Pons (tissue), 1 donor: Measurements from ENCODE around the gene PRSS8.
"Not testable (repeated sequence)": the region's sequence is repeated elsewhere in the genome, so short reads cannot be mapped to it uniquely, and the experiment has no call there.

Source experiments
- DNase-seq: peaks from one replicate; pipeline ENCODE4 v3.0.0-alpha.2; 2016; ENCODE audit warnings: low spot score

Gene PRSS8

DNA sequence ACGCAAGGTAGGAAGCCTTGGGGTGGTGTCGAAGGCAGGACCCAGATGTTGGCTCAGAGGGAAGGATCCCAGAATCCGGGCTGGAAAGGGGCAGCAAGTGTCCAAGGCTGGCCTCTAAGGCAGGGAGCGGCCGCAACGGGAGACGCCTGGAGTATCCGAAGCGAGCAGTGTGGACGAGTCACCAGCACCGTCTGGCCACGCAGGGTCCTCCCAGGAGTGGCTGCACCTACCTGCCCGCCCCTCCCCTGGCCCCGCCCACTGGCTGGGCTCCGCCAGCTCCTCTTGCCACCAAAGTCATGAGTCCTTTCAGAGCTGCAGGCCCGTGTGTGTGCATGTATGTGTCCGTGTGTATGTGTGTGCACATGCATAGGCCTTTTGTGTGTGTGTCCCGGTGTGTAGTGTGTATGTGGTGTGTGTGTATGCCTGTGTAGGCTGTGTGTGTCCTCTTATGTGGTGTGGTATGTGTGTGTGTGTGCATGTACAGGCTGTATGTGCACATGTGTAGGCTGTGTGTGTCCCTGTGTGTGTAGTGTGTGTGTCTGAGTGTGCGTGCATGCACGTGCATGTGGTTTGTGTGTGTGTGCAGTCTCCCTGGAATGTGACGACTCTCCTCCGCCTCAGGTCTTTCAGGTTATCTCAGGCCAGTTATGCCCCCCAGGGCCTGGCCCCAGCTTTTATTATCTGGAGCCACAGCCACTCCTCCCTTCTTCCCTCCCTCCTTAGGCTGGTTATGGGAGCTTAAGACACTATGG lies at the start of gene PRSS8:
PRSS8 (minus strand) TSS at position 193 of the 752 bp plus-strand sequence. CDS start 229 bp downstream, outside the sequence.
- DNase-seq: no peak

DNA sequence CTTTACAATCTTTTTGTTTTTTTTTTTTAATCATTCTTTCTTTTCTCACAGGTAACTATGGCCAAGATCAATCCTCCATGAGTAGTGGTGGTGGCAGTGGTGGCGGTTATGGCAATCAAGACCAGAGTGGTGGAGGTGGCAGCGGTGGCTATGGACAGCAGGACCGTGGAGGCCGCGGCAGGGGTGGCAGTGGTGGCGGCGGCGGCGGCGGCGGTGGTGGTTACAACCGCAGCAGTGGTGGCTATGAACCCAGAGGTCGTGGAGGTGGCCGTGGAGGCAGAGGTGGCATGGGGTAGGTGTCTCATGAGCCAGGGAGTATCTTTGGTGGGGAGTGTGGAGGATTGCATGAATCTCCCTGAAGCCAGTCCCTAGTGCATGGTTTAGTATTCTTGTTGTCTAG lies 49.4 kb upstream of the PRSS8 start:
- no peak for DNase-seq

DNA sequence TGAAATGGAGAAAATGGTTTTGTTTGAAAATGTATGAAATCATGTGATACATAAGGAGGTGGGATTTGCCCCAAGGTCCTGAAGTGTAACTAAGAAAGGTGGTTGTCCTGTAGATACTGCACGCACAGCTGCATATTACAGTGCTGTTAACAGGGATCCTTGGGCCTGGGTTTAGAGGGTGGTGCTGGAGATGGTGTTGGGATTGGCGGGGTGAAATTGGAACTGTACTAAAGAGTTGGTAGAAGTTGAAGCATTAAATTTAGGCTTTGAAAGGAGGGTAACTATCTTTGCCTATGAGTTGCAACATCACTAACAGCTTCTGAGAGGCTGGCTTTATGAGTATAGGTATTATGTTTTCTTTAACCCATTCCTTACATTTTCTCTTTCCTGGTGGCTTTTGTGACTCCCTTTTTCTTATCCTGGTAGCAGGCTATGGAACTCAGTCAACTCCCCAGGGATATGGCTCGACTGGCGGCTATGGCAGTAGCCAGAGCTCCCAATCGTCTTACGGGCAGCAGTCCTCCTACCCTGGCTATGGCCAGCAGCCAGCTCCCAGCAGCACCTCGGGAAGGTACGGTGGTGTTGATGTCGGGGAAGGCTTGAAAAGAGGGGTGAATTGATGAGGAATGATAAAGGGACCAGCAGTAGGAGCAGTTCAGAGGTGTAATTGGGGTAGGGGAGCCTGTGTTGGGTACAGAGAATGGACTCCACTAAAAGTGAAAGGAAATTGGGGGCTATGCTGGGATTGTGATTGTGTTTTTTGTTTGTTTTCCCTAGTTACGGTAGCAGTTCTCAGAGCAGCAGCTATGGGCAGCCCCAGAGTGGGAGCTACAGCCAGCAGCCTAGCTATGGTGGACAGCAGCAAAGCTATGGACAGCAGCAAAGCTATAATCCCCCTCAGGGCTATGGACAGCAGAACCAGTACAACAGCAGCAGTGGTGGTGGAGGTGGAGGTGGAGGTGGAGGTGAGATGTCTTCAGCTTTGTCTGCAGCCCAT lies 48.2 kb upstream of the PRSS8 start:
- no peak for DNase-seq

DNA sequence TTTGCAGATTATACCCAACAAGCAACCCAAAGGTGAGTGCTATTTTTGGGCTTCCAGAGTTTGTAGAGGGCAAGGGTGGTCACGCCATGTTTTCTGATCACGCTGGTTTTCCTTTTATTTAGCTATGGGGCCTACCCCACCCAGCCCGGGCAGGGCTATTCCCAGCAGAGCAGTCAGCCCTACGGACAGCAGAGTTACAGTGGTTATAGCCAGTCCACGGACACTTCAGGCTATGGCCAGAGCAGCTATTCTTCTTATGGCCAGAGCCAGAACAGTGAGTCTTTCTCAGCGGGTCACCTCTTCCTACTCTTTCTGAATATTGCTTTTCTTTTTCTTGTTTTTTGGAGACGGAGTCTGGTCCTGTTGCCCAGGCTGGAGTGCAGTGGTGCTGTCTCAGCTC lies 46.9 kb upstream of the PRSS8 start:
- no peak for DNase-seq

DNA sequence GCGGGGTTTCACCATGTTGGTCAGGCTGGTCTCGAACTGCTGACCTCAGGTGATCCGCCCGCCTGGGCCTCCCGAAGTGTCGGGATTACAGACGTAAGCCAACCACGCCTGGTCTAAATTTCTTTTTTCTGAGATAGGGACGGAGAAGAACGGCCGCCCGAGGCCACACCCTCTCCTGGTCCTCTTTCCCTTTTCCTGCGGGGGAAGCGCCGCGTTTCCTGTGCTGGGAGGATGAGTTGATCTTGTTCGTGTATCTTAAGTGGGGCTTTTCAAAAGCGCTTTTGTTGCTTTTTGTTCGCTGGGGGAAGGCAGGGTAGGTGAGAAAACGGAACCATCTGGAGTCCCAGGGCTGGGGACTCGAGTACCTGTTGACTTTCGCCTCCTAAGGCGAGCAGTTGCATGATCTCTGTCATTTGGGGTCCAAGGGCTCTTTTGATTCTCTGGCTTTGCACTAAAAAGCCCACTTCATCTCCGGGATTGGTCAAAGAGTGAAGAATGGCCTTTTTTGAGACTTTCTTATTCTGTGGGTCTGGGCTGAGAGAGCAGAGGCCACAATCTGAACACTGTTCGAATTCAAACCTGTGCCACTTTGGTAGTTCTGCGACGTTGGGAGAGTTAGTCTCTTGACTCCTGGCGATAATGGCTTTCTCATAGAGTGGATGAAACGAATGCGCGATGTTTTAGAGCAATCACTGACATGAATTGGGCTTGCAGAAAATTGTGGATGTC lies 45.7 kb upstream of the PRSS8 start:
- peak; percentile 20 for DNase-seq

DNA sequence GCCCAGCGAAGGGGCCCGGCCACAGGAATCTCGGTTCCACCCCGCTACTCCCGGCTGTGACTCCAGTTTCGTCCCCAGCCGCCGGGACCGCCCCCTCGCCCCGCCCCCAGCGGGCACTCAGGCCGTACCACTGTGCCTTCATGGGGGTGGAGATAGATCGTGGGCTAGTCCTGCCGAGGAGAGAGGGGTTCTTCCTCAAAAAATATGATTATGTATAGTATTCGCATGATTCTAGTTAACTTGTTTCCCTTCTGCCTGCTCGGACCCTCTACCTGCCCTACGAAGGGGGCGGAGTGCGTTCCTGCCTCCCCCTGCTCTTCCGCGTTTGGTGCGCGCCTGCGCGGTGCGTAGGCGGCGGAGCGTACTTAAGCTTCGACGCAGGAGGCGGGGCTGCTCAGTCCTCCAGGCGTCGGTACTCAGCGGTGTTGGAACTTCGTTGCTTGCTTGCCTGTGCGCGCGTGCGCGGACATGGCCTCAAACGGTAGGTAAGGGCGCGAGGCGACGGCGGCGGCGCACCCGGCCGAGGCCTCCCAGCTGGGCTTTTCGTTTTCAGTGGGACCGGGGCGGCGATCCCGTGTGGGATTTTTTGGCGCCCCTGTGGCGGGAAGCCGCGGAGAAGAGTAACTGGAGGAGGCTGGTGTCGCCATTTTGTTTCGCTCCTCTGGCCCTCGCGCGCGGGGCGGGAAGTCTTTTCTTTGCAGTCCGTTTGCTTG lies 44.4 kb upstream of the PRSS8 start, which contains the start of gene FUS:
FUS (plus strand) TSS at position 393 of the 713 bp plus-strand sequence; CDS start at position 469, 76 bp downstream.
- peak; percentile 92 for DNase-seq

DNA sequence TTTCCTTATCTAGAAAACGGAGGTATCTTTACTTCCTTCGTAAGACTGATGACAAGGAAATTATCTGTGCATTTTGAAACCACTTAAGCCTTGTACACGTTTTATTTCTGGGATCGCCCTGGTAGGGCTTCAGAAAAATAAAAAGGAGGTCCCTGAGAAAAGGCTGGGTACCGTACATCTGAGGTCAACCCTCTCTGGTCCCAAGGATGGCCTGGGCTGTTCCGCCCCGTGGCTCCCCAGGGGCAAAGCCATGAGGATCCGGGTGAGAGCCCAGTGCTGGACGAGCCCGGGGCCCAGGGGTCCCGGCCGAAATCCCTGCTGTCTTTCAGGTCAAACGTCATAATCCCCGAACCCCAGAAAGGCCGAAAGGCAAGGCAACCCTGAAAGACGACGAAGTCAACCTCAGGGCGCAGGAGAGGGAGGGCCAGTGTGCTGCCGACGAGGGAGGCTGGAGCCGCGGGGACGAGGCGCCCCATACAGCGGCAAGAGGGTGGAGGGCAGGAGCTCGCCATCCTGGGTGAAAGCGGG lies 43.8 kb upstream of the PRSS8 start:
- DNase-seq: no peak

DNA sequence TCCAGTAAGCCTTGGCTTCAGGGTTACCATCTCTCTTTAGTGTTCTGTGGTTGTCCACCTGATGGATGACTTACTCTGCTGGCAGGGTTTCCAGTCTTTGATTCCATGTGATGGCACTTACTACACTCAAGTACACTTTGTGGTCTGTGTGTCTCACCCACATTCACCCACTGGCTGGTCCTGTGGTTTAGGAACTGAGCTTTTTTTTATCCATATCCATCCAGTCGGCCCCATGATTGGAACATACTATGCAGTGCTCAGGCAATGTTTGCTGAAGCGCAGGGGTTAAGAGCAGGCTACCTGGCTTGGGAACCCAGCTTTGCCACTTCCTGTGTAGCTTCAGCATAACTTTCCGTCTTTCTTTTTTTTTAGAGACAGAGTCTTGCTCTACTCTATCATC lies 41.6 kb upstream of the PRSS8 start:
- DNase-seq: no peak

DNA sequence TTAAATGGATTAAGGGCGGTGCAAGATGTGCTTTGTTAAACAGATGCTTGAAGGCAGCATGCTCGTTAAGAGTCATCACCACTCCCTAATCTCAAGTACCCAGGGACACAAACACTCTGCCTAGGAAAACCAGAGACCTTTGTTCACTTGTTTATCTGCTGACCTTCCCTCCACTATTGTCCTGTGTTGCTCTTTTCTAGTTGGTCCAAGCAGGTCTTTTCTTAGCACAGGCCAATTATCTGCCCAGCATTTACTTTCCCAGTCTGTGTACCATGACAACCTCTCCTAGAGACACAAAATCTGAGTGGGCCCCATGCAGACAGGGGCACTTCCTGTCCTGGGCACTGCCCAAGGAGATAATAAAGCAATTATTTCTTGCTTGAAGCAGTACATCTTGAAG lies 34.5 kb upstream of the PRSS8 start:
- not testable (repeated sequence) for DNase-seq

DNA sequence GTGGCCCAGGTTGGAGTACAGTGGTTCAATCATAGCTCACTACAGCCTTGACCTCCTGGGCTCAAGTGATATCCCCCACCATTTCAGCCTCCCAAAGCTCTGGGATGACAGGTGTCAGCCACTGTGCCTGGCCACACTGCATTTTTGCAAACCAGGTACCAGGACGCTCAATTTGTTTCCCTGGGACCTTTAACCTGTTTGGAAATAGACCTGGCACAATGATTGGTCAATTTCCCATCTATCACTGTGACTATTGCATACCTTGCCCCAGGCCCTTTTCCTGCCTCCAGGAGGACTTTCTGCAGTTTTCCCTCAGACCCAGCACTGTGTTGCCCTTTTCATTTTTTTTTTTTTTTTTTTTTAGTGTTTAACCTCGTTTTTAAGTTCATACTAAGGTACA lies 33.3 kb upstream of the PRSS8 start:
- DNase-seq: no peak

DNA sequence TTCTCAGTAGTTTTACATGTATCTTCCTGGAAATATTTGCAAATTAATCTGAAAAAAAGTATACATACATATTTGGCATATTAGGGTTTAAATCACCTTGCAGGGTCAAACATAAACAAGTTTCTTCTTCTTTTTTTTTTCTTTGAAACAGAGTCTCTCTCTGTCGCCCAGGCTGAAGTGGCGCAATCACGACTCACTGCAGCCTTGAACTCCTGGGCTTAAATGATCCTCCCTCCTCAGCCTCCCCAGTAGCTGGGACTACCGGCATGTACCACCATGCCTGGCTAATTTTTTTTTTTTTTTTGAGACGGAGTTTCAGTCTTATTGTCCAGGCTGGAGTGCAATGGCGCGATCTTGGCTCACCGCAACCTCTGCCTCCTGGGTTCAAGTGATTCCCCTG lies 31.8 kb upstream of the PRSS8 start:
- no peak for DNase-seq

DNA sequence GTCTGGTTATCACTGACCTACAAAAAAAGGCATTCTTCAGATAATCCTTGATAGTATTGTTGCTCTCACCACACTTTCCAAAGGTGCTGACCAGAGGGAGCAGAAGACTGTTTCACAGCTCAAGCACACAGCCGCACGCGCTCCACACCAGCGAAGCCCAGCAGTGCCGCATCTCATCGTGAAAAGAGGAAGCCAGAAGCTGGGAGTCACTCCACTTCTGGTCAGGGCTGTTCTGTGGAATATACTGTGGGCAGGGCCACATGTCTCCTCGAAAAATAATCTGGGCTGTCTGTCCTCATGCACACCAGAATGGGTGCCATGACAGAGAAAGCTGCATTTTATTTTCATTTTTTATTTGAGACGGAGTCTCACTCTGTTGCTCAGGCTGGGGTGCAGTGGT lies 21.6 kb upstream of the PRSS8 start:
- DNase-seq: peak; percentile 26

DNA sequence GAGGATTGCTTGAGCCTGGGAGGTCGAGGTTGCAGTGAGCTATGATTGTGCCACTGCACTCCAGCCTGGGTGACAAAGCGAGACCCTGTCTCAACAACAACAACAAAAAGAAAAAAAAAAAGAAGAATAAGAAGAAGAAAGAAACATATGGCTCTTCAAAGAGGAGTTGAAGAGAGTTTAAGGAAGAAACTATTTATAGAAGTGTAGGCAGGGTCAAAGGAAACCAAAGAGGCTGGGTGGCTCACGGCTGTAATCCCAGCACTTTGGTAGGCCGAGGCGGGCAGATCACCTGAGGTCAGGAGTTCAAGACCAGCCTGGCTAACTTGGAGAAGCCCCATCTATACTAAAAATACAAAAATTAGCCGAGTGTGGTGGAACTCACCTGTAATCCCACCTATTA lies 15.4 kb upstream of the PRSS8 start:
- not testable (repeated sequence) for DNase-seq

DNA sequence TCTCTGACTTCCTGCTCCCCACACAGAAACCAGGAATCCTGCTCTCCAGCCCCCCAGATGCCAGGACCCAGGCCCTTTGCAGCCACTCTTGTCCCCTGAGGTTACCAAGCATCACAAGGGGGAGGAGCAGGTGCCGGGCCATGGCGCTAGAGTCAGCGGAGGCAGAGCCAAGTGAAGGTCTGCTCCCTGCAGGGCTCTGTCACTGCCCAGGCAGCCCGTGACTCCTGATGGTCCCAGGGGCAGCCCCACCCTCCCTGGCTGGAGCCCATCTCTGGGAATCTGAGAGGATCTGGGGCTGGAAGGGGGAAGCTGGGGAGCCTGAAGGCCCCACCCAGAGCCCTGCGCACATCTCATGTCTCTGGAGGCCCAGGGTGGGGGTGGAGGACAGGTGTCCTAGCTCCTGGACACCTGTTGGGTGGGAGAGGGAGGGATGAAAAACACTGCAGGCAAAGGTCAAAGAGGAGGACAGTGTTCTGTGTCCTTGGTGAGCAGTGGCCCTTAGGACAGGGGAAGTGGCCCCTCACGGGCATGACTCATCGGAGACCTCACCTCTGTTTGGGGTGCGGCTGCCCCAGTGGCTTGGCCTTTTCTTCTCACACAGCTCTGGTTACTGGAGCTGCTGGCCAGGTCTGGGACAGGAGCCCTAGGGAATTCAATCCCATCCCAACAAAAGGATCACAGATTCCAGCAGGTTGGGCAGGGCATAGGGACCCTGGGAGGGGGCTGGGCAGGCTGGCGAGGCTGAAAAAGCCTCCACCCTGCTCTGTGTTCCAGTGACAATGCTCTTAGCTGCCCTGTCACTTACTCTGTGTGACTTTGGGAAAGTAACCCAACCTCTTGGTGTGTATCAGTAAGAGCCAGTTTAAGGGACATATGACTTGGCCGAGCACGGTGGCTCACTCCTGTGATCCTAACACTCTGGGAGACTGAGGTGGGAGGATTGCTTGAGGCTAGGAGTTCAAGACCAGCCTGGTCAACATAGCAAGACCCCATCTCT lies 14.7 kb upstream of the PRSS8 start, which contains the start of gene PRSS36:
PRSS36 (minus strand) TSS at position 173 of the 997 bp plus-strand sequence; CDS start at position 142, 31 bp downstream.
- no peak for DNase-seq

DNA sequence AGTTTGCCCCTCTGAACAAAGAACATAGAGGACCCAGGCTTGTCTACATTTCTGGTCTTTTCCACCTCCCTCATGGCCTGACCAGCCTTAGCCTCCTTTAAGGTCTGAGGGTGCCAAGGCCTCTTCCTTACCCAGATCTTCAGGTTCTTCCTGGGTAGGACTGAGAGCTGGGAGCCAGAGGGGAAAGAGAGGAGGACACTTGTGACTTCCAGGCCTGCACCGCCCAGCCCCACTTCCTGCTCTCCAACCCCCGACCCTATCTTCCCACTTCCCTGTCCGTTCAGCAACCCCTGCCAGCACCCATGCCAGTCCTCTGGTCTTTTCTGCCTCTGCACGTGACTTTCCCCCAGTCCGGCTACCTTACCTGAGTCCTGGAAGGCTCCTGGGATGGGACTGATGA lies 13.8 kb upstream of the PRSS8 start:
- DNase-seq: no peak

DNA sequence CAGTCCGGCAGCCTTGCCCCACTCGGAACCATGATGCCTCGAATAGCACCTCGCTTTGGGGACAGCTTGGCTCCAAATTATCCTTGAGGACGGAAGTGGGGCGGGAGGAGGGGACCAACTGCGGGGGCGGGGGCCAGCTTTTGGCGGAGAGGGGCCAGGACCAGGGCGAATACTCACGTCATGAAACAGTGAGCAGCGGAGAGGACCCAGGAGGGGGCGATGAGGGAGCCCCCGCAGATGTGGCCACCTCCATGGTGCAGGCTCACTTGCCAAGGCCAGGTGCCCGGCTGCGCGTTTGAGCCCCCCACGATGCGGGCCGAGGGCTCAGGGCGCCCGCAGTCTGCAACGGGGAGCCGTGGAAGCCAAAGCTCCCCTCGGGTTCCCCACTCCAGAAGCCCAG lies 13.4 kb upstream of the PRSS8 start:
- DNase-seq: no peak

DNA sequence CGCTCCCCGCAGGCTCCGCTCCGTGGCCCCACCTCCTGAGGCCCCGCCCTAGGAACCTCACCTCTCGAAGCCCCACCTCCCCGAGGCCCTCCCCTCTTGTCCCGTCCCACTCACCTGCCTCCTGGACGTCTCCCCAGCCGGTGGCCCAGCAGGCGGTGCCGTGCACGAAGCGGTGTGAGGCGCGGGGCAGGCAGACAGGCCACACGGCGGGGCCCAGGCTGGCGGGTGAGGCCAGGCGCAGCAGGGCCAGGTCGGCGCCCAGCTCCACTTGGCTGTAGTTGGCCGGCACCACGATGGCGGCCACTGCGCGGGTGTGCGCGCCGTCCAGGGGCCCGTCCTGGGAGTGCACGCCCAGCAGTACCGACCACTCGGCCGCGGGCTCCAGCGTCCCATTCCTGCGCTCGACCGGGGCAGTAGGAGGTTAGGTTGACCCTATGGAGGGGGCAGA lies 12.8 kb upstream of the PRSS8 start:
- DNase-seq: no peak

DNA sequence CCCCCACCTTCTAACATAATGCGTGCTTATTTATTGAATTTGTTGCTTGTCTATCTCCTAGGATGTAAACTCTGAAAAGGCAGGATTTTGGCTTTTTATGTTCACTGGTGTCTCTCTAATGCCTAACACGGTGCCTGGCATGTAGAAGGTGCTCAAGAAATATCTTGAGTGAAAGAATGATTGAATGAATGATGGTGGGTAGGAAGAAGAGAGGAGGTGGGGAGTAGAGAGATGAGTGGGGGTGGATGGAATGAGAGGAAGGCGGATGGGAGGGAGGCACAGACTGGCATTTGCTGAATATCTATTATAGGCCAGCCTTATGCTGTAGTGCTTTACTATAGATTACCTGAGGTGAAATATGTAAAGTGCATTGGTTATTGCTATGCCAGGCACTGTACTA lies 12.0 kb upstream of the PRSS8 start:
- DNase-seq: no peak

DNA sequence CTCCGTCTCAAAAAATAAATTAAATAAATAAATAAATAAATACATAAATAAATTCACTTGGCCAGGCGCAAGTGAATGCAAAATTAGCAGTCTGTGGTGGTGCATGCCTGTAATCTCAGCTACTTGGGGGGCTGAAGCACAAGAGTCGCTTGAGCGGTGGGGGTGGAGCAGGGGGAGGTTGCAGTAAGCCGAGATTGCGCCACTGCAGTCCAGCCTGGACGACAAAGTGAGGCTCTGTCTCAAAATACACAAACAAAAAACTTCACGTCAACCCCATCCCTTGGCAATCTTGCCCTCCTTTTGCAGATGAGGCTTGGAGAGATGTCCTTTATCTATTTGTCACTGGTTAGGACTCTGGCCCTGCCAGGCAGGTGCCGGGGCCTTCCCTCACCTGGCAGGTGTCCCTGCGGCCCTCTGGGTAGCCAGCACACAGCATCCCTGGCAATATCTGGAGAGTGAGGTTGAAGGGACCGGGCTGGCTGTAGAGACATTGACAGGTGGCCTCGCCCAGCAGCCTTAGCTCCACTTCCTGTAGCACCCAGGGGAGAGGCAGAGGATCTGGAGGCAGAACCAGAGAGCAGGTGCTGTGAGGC lies 10.0 kb upstream of the PRSS8 start:
- no peak for DNase-seq
